ENCODE results near the gene OR52E4.

GRCh38 chr11:5841797-5842196 is 38.6 kb upstream of the OR52E4 start, which contains the start of gene OR52E6:
- TF ChIP-seq CTCF (conservative IDR thresholded peaks at IDR 0.05; ENCODE audit: low read depth, low read length) (no peak), EZH2 (IDR thresholded peaks at IDR 0.05; ENCODE audit: borderline replicate concordance, low read depth, low read length, poor library complexity, severe bottlenecking) (no peak)

Measured in A673 (cell line).